ENCODE data around the gene FXYD5.

DNA sequence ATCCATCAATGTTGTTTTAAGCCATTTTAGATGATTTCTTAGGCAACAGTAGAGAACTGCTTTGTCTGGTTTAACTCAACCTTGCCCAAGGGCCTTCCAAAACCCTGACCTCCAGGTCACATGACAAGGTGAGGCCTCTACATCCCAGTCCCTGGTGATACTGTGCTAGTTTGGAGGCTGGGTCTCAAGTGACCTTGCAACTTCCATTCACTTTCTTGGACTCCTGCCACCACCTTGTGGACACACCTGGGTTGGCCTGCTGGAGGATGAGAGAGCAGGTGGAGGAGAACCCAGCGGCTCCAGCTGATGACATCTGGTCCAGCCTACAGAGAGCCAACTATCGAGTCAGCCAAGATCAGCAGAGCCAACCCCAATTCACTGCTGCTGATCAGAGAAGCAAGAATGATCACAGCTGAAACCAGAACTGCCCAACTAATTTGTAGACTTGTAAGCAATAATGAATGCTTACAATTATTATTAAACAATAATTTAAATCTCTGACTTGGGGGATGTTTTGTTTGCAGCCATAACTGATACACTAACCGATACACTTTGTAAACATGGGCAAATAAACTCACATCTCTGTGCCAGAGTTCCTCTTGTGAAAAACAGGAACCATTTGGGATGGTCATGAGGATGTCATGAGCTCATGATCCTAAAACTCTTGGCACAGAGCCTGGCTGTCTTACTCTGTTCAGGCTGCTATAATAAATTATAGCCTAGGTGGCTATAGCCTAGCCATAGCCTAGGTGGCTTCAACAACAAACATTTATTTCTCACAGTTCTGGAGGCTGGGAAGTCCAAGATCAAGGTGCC, 62.5 kb downstream of the FXYD5 start:
- TF ChIP-seq POLR2AphosphoS5 (IDR thresholded peaks at IDR 0.05; ENCODE audit: insufficient read depth, low read depth, low read length) (no peak), POLR2A (IDR thresholded peaks at IDR 0.05; ENCODE audit: low read depth, low read length) (no peak), MYC (IDR thresholded peaks at IDR 0.05; ENCODE audit: low read depth, low read length) (no peak)
- TF ChIP-seq, protein P1, sequence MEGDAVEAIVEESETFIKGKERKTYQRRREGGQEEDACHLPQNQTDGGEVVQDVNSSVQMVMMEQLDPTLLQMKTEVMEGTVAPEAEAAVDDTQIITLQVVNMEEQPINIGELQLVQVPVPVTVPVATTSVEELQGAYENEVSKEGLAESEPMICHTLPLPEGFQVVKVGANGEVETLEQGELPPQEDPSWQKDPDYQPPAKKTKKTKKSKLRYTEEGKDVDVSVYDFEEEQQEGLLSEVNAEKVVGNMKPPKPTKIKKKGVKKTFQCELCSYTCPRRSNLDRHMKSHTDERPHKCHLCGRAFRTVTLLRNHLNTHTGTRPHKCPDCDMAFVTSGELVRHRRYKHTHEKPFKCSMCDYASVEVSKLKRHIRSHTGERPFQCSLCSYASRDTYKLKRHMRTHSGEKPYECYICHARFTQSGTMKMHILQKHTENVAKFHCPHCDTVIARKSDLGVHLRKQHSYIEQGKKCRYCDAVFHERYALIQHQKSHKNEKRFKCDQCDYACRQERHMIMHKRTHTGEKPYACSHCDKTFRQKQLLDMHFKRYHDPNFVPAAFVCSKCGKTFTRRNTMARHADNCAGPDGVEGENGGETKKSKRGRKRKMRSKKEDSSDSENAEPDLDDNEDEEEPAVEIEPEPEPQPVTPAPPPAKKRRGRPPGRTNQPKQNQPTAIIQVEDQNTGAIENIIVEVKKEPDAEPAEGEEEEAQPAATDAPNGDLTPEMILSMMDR (IDR thresholded peaks at IDR 0.05; ENCODE audit: extremely low read depth in 1 of 2, insufficient read depth in 1 of 2, low read depth in 1 of 2, low read length in 2 of 2): no peak
- TF ChIP-seq, protein P2, sequence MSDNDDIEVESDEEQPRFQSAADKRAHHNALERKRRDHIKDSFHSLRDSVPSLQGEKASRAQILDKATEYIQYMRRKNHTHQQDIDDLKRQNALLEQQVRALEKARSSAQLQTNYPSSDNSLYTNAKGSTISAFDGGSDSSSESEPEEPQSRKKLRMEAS (IDR thresholded peaks at IDR 0.05; ENCODE audit: insufficient read depth, insufficient read length): no peak

Data from endothelial cell of umbilical vein (primary cell).